GM18867 (cell line): ENCODE data around the gene KCNAB1.
A peak's percentile ranks its signal among the peaks of the same experiment; 100 is the strongest.

Experiments used
- ATAC-seq: cut with Tn5 transposase; IDR thresholded peaks from one replicate; pipeline ENCODE4 v1.9.1; 2021; ENCODE audit warnings: mild to moderate bottlenecking, moderate library complexity; ENCODE audit not compliant: unreplicated experiment

KCNAB1 gene

GRCh38 chr3:156305672-156306071 is 185.3 kb downstream of the KCNAB1 start:
- ATAC-seq, result no peak

GRCh38 chr3:156307704-156308103 is 187.3 kb downstream of the KCNAB1 start:
- no peak for ATAC-seq

GRCh38 chr3:156311431-156311830 is 191.1 kb downstream of the KCNAB1 start:
- ATAC-seq, result no peak

- no peak for ATAC-seq
Observed at GRCh38 chr3:156311930-156312329, 191.6 kb downstream of the KCNAB1 start.

- no peak for ATAC-seq
Observed at GRCh38 chr3:156316076-156316475, 195.7 kb downstream of the KCNAB1 start.

GRCh38 chr3:156317462-156318074 is 197.2 kb downstream of the KCNAB1 start:
- no peak for ATAC-seq

GRCh38 chr3:156321945-156322344 is 201.6 kb downstream of the KCNAB1 start:
- ATAC-seq, result no peak

GRCh38 chr3:156323466-156323865 is 203.1 kb downstream of the KCNAB1 start:
- no peak for ATAC-seq

- ATAC-seq, result no peak
Observed at GRCh38 chr3:156330415-156330814, 210.0 kb downstream of the KCNAB1 start.

- no peak for ATAC-seq
Observed at GRCh38 chr3:156332304-156332703, 211.9 kb downstream of the KCNAB1 start.

GRCh38 chr3:156334841-156335545 is 214.6 kb downstream of the KCNAB1 start:
- no peak for ATAC-seq

GRCh38 chr3:156339491-156339890 is 219.1 kb downstream of the KCNAB1 start:
- ATAC-seq, result no peak

- peak; percentile 30 for ATAC-seq
Observed at GRCh38 chr3:156341332-156341731, 221.0 kb downstream of the KCNAB1 start.

GRCh38 chr3:156341831-156342416 is 221.5 kb downstream of the KCNAB1 start:
- peak; percentile 100 for ATAC-seq

GRCh38 chr3:156344215-156344614 is 223.8 kb downstream of the KCNAB1 start:
- ATAC-seq, result no peak

- ATAC-seq, result no peak
Observed at GRCh38 chr3:156349111-156349510, 228.7 kb downstream of the KCNAB1 start.

- no peak for ATAC-seq
Observed at GRCh38 chr3:156349978-156350377, 229.6 kb downstream of the KCNAB1 start.

GRCh38 chr3:156350781-156351180 is 230.4 kb downstream of the KCNAB1 start:
- ATAC-seq, result no peak

- no peak for ATAC-seq
Observed at GRCh38 chr3:156351783-156352182, 231.4 kb downstream of the KCNAB1 start.

- no peak for ATAC-seq
Observed at GRCh38 chr3:156352728-156353127, 232.3 kb downstream of the KCNAB1 start.

- no peak for ATAC-seq
Observed at GRCh38 chr3:156353563-156353962, 233.2 kb downstream of the KCNAB1 start.
